Suppressor macrophage treated with lipopolysaccharide for 1 hour (primary cell): ENCODE results near the gene TICAM1.
"Not testable (repeated sequence)": the region's sequence is repeated elsewhere in the genome, so short reads cannot be mapped to it uniquely, and the experiment has no call there.

Experiments used
- DNase-seq, 3 donors: peaks; one replicate each; pipeline ENCODE4 v3.0.0-alpha.2; 2020 to 2022

The TICAM1 gene

DNA sequence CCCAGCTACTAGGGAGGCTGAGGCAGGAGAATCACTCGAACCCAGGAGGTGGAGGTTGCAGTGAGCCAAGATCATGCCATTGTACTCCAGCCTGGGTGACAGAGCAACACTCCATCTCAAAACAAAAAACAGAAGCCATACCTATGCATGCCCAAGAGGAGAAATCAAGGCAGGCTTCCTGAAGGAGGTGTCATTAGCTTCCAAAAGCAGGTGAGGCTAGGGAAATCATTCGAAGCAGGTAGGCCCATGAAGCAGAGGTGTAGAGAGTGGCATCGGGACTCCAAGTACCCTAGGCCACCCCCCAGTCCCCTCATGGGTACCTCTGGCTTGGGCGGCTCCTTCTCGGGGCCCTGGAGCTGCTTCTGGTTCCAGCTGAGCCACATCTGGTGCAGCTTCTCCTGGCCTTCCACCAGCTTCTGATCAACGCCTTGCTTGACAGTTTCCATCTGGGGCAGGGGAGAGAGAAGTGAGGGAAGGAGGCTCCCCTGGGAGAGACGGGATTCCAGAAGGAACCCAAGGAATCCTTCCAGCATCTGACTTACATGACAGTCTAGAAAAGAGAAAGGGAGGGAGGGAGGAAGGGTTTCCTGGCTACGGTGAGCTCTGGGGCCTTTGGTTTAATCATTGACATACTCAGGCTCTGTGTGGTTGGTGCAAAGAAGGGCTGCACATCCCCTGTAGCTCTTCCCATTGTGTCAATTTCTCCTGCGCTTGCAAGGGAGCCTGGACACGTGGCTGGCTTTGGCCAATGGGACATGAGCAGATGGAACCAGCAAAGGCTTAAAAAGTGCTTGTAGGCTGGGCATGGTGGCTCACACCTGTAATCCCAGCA, 13.1 kb upstream of the TICAM1 start:
- no peak for DNase-seq

GRCh38 chr19:4843647-4843965, 12.1 kb upstream of the TICAM1 start:
- DNase-seq, result no peak

DNA sequence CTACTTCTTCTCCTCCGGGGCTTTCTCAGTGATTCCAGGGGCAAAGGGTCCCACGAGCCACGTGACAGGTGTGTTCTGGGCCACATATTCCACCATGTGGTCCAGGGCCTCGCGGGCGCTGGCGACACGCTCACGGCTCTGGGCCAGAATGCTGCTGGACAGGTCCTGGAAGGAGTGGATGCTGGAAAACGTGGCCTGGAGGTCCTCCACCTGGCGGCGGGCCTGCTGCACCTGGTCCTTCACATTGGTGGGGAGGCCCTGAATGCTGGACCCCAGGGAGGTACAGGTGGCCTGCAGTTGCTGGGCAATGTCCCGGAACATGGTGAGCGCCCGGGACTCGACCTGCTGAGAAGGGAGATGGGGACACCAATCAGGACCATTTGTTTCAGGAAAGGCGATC, 7.7 kb upstream of the TICAM1 start:
- DNase-seq, result no peak

- DNase-seq, result no peak
Measured at GRCh38 chr19:4832776-4833175, 1.3 kb upstream of the TICAM1 start.

DNA sequence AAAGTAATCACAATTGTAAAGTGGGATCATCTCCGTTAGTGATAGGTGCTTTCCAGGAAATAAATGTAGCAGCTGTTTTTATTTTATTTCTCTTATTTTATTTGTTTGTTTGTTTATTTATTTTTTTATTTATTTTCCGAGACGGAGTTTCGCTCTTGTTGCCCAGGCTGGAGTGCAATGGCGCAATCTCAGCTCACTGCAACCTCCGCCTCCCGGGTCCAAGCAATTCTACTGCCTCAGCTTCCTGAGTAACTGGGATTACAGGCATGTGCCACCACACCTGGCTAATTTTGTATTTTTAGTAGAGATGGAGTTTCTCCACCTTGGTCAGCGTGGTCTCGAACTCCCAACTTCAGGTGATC, 448 bp upstream of the TICAM1 start:
- not testable (repeated sequence) for DNase-seq

DNA sequence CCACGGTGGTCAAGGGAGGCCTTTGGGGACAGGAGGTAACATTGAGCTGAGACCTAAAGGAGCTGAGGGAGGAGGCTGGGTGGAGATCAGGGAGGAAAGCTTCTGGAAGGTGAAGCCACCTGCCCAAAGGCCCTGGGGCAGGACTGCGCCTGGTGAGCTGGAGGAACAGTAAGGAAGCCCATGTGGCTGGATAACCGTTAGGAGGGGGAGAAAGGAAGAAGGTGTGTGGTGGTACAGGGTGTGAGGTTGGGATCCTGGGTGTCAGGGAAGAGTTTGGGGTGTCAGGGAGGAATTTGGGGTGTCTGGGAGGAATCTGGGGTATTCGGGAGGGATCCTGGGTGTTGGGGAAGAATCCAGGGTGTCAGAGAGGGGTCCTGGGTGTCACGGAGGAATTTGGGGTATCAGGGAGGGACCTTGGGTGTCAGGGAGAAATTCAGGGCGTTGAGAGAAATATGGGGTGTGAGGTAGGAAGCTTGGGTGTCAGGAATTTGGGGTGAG, 695 bp downstream of the TICAM1 start:
- DNase-seq, result no peak

GRCh38 chr19:4830332-4830731, 1.2 kb downstream of the TICAM1 start:
- no peak for DNase-seq

DNA sequence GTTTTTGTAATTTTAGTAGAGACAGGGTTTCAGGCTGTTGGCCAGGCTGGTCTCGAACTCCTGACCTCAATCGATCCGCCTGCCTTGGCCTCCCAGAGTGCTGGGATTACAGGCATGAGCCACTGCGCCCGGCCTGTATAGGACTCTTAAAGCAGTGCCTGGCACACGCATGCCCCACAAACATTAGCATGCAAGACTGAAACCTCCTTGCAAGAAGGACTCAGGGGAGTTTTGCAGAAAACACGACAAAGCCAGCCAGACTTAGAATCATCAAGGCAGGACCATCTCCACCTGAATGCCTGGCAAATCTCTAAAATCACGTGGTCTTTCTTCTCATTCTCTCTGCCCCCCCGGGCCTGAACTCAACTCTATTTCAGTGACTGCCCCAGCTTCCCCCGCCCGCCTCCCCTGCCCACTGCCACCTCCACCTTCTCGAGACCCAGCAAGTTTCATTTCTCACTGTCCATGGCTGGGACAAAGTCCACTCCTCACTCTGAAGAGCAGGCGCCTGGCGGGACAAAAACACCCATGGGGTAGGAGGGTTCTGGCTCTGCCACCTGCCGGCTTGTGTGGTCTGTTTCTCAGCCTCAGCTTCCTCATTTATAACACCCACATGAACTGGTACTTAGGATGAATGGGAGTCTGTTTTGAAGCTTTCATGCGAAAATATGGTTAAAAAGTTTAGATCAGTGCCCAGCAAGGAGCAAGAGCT, 2.4 kb downstream of the TICAM1 start:
- DNase-seq, result peak; percentile 51 to 66 (median 59)

DNA sequence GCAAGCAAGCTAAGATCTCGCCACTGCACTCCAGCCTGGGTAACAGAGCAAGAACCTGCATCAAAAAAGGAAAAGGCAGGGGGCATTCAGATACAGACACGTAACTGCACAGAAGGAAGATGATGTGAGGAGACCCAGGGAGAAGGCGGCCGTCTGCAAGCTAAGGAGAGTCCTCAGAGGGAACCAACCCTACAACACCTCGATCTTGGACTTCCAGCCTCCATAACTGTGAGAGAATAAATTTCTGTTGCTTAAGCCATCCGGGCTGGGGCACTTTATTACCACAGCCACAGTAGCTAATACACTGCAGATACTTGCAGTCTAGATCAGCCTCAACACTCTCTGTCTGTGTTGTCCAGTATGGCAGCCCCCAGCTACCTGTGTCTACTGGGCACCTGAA, 7.9 kb downstream of the TICAM1 start:
- DNase-seq, result no peak

GRCh38 chr19:4822354-4822753, 9.2 kb downstream of the TICAM1 start:
- not testable (repeated sequence) for DNase-seq

DNA sequence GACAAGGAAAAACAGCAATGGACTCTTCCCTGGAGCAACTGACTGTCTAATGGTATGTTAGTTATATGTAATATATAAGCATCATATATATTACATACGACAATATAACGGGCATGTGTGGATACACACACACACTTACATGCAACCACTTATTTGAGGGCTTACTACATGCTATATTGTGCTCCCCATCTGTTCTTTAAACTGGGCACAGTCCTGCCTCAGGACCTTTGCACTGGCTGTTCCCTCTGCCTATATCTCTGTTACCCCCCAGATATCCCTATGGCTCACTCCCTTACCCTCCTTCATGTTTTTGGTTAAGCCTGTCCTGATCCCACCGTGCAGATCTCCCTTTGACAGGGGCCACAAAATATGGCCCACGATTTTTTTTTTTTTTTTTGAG, 10.2 kb downstream of the TICAM1 start:
- DNase-seq, result no peak

DNA sequence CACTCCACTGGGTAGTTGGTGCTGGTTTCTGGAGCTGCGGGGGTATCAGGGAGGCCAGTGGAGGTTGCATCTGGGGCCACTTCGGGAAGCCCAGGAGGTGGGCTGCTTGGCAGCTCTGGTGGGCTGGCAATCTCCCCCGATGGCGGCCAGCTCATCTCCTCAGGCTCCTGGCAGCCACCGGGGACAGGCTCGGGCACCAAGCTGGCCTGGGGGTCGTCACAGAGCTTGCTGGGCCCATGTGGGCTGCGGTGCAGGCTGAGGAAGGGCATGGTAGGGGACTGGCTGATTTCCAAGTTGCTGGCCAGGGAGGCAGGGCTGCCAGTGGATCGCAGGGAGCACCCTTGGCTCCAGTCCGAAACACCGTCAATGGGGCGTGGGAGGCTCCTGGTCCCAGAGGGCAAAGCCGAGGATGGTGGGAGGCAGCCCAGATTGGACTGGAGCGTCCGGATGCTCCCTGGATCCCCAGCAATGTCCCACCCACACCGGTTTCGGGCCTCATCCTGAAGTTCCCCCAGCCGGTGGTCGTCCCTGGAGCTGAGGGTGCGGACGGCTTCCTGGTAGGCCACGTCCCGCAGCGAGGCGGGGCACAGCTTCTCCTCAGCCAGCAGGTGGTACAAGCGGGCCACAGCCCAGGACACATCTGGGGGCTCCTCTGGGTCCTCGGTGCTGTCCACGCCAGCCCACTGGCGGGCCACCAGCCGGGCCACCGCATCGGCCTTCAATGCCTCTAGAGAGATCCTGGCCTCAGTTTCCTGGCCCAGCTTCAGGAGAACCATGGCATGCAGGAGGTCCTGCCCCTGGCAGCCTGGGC, 13.8 kb downstream of the TICAM1 start:
- DNase-seq, result no peak

DNA sequence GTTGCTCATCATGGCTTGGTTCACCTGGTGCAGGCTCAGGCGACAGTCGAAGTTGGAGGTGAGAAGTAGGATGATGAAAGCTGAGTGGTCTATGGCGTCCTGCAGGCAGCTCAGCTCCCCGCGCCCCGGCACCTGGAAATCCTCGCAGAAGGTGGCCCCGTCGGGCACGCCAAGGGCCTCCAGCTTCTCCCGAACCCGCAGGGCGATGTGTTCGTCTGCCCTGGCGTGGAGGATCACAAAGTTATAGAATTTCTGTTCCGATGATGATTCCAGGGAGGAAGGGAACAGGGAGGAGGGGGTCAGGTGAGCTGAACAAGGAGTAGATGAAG, 14.6 kb downstream of the TICAM1 start:
- DNase-seq, result no peak

- no peak for DNase-seq
Measured at GRCh38 chr19:4816202-4816949, 15.1 kb downstream of the TICAM1 start.

GRCh38 chr19:4815426-4816201, 15.9 kb downstream of the TICAM1 start:
- DNase-seq, result peak; percentile 95 to 96 (median 95)

DNA sequence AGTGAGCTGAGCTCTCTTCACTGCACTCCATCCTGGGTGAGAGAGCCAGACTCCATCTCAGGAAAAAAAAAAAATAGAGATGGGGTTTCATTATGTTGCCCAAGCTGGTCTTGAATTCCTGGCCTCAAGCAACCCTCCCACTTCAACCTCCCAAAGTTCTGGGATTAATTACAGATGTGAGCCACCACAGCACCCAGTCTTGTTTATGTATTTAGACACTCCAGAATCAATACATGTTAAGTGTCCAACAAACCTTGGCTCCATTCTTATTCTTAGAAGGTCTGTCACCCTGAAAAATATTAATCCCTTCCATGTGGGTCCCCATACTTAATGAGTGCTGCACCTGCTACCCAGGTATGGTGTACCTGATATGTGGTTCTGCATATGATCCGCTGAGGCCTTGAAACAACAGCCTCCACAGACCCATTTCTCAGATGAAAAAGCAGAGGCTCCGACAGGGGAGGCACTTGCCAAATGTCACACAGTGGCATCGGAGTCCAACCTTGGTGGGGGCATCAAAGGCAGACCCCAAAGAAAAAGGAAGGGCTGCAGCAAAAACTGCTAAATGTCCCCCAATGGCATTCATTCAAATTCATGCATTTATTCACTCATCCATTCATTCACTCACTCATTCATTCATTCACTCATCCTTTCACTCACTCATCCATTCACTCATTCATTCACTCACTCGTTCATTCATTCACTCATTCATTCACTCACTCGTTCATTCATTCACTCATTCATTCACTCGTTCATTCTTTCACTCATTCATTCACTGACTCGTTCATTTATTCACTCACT, 16.7 kb downstream of the TICAM1 start:
- DNase-seq, result no peak

- DNase-seq, result peak; percentile 82 to 88 (median 84)
Measured at GRCh38 chr19:4811328-4812131, 20.0 kb downstream of the TICAM1 start.

- peak; percentile 78 to 95 (median 88) for DNase-seq
Measured at GRCh38 chr19:4807188-4807587, 24.3 kb downstream of the TICAM1 start.

DNA sequence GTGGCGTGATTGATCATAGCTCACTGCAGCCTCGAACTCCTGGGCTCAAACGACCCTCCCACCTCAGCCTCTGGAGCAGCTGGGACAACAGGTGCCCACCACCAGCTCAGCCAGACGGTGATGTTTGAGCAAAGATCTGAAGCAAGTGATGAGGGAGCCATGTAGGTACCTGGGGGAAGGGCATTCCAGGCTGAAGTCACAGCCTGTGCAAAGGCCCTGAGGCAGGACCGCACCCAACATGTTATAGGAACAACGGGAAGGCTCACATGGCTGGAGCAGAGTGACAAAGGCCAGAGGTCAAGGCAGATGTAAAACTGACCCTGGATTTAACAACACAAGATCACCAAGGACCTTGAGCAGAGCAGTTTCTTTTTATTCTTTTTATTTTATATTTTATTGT, 25.1 kb downstream of the TICAM1 start:
- DNase-seq, result no peak

GRCh38 chr19:4805140-4805539, 26.4 kb downstream of the TICAM1 start:
- DNase-seq, result not testable (repeated sequence)
